GM13977 (cell line): Measurements from ENCODE around the gene TRIL.

ENCODE experiments used
- DNase-seq: peaks from one replicate; pipeline ENCODE4 v3.0.0; 2012; ENCODE audit warnings: low spot score
- in situ Hi-C: fragments of 300-500 bp; cut with MboI; formaldehyde crosslinking; loops from one replicate; pipeline ENCODE4 v1.12.0; 2022; ENCODE audit warnings: low sequenced_read_pairs, low pct_unique_long_range_greater_than_20kb, mixed read lengths, inconsistent platforms; ENCODE audit not compliant: unreplicated experiment
- TF ChIP-seq, protein P1 (sequence below): IDR thresholded peaks from 2 replicates; pipeline ENCODE4 v1.5.1; 2012; ENCODE audit warnings: mild to moderate bottlenecking, control low read depth; ENCODE audit not compliant: insufficient read depth; ENCODE audit errors: extremely low read depth, missing control alignments

TRIL gene

GRCh38 chr7:28904578-28905048 lies 53.5 kb downstream of the TRIL start:
- DNase-seq = no peak
- in situ Hi-C loops = no loop called here
- TF ChIP-seq, protein P1, sequence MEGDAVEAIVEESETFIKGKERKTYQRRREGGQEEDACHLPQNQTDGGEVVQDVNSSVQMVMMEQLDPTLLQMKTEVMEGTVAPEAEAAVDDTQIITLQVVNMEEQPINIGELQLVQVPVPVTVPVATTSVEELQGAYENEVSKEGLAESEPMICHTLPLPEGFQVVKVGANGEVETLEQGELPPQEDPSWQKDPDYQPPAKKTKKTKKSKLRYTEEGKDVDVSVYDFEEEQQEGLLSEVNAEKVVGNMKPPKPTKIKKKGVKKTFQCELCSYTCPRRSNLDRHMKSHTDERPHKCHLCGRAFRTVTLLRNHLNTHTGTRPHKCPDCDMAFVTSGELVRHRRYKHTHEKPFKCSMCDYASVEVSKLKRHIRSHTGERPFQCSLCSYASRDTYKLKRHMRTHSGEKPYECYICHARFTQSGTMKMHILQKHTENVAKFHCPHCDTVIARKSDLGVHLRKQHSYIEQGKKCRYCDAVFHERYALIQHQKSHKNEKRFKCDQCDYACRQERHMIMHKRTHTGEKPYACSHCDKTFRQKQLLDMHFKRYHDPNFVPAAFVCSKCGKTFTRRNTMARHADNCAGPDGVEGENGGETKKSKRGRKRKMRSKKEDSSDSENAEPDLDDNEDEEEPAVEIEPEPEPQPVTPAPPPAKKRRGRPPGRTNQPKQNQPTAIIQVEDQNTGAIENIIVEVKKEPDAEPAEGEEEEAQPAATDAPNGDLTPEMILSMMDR = no peak

DNA sequence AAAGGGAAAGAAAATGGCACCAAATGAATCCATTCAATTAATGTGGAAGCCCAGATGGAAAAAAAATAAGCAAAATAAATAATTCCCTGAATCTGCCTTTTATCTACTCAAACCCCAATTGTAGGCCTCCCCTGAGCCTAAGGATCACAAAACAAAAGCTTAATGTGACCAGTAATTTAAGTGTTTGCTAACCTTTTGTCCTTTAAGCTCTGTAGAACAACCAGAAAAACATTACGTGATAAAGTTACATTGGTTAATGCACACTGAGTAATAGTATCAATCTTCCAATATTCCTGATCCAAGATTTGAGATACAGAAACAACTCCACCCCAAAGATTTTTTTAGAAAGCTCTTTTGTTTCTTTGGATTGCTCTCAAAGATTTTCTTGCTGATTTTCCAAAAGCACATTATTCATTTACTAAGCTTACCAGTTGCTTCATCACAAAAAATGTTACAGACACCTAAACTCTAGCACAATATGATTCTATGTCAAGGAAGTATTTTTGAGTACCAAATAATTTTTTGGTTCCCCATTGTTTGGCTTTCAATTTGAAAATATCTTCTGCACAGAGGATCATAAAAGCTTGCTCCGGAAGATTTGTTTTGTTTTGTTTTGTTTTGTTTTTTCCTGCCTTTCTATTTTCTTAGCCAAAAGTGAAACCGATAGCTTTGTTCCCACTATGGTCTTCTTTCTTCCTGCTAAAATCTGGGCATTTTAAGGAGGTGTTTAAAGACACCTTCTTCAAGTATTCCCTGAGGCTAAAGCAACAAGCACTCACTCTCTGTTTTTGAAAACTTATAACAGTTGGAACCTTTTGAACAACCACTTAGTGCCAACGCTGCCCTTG lies 54.2 kb downstream of the TRIL start:
- DNase-seq = no peak
- in situ Hi-C loops = no loop called here
- TF ChIP-seq, protein P1 = no peak
